ENCODE data around the gene PPP2R5A.

GRCh38 chr1:212256369-212256768 is 28.8 kb upstream of the PPP2R5A start:
- TF ChIP-seq CTCF (IDR thresholded peaks at IDR 0.05; ENCODE audit: low read length) (no peak), EZH2 (IDR thresholded peaks at IDR 0.05; ENCODE audit: borderline replicate concordance, low read length) (no peak)
